GM18519 (cell line): Measurements from ENCODE around the gene RALGAPA2.
"Not testable (repeated sequence)": the region's sequence is repeated elsewhere in the genome, so short reads cannot be mapped to it uniquely, and the experiment has no call there.

Source experiments
- ATAC-seq: cut with Tn5 transposase; IDR thresholded peaks from one replicate; pipeline ENCODE4 v1.9.1; 2021; ENCODE audit warnings: mild to moderate bottlenecking, moderate library complexity; ENCODE audit not compliant: unreplicated experiment, low FRiP score

The RALGAPA2 gene

DNA sequence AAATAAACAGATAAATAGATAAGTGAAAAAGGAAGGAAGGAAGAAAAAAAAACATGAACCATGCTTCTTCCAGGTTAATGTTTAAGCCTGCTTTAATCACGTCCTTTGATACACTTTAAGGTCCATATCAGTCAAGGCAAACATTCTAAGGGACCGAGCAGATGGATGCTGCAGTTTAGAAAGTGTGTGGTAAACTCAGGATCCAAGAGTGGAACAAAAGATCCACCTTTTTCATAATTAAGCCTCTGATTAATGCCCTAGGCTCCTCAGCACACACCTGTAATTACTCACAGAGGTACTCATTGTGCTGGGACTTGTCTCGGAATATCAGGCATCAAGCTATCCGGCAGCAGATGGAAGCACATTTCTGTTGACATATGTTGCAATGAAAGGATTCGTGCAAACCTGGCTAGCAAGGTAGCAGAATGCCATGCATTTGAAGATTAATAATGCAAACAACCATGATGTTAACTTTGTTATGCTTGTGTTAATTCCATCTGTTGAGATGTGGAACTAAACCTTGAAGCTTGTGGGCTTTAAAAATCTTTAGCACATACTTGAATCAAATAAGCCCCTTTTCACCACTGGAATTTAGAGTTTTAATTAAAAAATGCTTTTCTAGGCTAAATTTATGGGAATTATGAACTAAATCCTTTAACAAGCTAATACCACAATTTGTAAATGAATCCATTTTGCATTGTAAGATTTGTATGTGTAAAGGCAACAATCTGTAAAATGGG is 163.7 kb downstream of the RALGAPA2 start:
- no peak for ATAC-seq

- ATAC-seq: no peak
Measured at GRCh38 chr20:20547876-20548266, 164.6 kb downstream of the RALGAPA2 start.

GRCh38 chr20:20547221-20547875 is 165.1 kb downstream of the RALGAPA2 start:
- no peak for ATAC-seq

DNA sequence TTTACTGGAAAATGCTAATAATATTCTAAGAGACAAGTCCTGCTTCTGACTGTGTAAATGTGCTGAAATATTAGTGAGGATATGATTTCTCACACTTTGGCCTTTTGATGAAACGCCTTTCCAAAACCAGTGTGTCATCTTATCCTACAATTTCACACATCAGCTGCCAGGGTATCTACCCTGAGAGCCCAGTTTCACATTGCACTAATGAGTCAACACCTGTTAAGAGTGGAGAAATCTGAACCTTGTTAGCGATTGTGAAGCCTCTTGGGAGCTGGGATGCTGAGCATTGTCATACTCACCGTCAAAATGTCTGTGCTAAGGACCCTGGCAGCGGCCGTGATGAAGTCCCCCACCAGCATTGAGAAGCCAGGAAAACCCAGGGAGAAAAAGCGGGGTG is 166.0 kb downstream of the RALGAPA2 start:
- no peak for ATAC-seq

- ATAC-seq: not testable (repeated sequence)
Measured at GRCh38 chr20:20543348-20543747, 169.1 kb downstream of the RALGAPA2 start.

DNA sequence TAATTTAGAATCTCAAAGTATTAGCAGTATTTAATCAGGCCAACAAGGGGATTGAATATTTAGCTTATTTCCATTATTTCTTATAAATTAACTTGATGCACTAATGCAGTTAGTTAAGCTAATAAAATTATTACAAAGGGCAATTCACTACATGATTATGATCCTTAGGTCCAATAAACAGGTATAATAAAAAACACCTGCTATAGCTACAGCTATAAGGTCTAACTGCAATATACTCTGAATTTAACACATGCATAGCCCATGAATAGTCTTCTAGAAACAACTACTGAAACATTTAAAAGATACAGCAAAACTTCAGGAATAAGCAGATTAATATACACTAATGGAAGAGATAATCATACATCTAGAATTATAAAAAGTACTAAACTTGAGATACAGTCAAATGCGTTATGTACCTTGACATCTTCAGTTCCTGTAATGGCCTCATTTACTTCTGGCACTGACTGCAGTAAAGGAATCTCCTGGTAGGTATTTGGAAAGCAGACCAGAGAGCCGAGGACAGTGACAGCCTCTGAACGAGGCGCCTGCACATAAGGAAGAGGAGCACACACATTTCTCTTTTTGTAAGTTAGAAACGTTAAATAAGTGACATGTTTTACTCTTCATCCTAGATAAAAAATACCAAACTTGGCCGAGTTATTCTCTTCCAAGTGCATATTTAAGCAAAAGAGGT is 176.1 kb downstream of the RALGAPA2 start:
- ATAC-seq: no peak

- ATAC-seq: no peak
Measured at GRCh38 chr20:20535051-20535450, 177.4 kb downstream of the RALGAPA2 start.

DNA sequence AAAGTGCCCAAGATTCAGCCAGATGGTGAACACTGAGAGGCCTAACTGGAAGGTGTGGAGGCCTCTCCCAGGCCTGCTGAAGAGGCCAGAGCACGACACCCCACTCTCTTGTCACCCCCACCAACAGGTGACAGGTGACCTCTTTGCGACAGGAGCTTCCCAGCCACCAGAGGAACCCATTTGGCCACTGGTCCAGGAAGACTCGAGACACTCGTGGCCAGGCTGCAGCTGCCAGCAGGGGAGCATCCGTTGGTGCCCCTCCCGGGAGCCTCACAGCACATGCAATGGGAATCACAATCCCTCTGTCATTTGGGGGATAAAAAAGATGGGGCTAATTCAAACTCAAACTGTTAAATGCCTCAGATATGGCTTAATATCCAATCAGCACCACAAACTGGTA is 181.2 kb downstream of the RALGAPA2 start:
- no peak for ATAC-seq

- no peak for ATAC-seq
Measured at GRCh38 chr20:20530428-20531151, 181.9 kb downstream of the RALGAPA2 start.

GRCh38 chr20:20529597-20529996 is 182.8 kb downstream of the RALGAPA2 start:
- no peak for ATAC-seq

- no peak for ATAC-seq
Measured at GRCh38 chr20:20528861-20529260, 183.6 kb downstream of the RALGAPA2 start.

GRCh38 chr20:20527661-20528060 is 184.8 kb downstream of the RALGAPA2 start:
- ATAC-seq: no peak

GRCh38 chr20:20525756-20526155 is 186.7 kb downstream of the RALGAPA2 start:
- no peak for ATAC-seq

- no peak for ATAC-seq
Measured at GRCh38 chr20:20525214-20525613, 187.2 kb downstream of the RALGAPA2 start.

DNA sequence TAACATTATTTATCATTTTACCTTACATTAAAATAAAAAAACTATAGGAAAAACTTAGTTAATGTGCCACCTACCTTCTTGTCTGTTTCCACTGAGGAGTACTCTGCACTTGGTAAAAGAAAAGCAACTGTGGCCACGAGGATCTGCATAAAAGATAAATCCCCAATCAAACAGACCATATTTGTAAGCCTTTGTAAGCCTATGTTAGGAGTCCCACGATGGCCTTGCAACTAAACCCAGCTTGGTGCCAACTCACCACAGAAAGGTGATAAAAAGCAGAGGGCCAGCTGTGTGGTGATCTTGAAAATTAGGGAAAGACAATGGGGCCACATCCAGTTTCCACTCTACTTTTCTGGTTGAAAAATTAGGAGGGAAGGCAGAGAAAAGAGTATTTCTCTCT is 187.7 kb downstream of the RALGAPA2 start:
- ATAC-seq: no peak

GRCh38 chr20:20521736-20522135 is 190.7 kb downstream of the RALGAPA2 start:
- ATAC-seq: no peak

DNA sequence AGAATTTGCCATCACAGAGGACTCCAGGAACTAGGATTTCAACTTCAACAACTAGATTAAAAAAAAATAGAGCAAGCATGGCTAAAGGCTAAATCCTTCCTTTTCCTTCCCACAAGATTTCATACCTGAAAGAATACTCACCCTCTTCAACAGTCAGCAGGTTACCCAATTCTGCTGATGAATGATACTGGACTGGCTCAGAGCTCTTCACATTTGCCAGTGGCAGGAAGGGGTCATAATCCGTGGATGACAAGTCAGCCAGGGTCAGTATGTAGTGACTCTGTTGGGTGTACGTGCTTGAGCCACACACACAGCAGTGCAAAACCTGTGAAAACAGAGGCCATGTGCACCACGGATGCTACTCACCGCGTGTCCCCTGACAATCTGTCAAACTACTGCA is 191.7 kb downstream of the RALGAPA2 start:
- no peak for ATAC-seq

- no peak for ATAC-seq
Measured at GRCh38 chr20:20519269-20519668, 193.2 kb downstream of the RALGAPA2 start.

DNA sequence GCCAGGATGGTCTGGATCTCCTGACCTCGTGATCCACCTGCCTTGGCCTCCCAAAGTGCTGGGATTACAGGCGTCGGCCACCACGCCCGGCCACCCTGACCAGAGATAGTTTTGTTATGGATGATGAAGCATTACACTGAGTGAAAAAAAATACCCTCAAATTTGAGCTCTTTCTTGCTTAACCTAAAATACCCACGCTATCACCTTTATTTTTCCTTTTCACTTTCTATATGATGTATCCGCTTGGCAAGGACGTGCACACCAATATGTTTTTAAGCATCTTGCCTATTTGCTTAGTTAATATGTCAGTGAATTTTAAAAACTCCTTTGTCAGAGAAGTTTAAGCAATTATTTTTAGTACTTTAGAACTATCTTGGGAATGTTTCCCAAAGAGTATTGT is 194.2 kb downstream of the RALGAPA2 start:
- no peak for ATAC-seq

GRCh38 chr20:20517296-20517695 is 195.1 kb downstream of the RALGAPA2 start:
- ATAC-seq: no peak

DNA sequence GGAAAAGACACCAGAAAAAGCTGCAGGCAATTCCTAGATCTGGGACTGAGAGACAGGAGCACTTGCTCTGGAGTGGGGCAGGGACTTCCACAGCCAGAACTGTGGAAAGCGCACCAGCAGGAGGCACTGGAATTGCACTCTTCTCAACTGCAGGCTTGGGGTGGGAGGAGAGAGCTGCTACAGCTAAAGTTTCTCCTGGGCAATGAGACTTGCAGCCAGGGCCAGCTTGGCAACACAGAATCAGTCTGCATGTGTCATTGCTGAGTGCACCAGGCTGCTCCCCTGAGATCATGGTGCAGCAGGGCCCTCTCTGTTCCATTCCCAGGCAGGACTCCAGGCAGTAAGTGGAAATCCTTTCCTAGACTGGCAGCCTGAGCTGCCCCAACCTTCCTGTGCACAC is 198.7 kb downstream of the RALGAPA2 start:
- no peak for ATAC-seq
